IMR-90 (cell line): ENCODE results near the gene EHHADH. TPM values are rescaled to one million over a fixed set of nuclear protein-coding genes. Genes with fewer than 3 reads are reported as not detected.

Experiments
- ATAC-seq: fragments of 200-7000 bp; cut with Tn5 transposase; 2 replicates; pipeline ENCODE4 v1.9.1; 2020; ENCODE audit warnings: low read depth, mild to moderate bottlenecking, moderate library complexity
- BruUV-seq: library from RNA; stranded (reverse); fragments of 400-500 nt; replicated peaks from 2 replicates; lab custom pipeline; 2021; lab: Mats Ljungman, UMichigan
- CTCF ChIA-PET: fragments of 300-600 bp; formaldehyde crosslinking; extraction: SDS; loops from one replicate; lab custom pipeline; 2021; ENCODE audit warnings: antibody characterized with exemption; lab: Yijun Ruan, JAX
- POLR2A ChIA-PET: fragments of 300-600 bp; sonication (Branson Sonifier 250); formaldehyde crosslinking; loops from one replicate; lab custom pipeline; 2022; ENCODE audit warnings: antibody characterized with exemption; ENCODE audit not compliant: unreplicated experiment; lab: Charles Lee
- DNase-seq: peaks from one replicate; pipeline ENCODE4 v3.0.0; 2013
- H2AFZ ChIP-seq: replicated peaks from 2 replicates; pipeline ENCODE3; 2013; ENCODE audit warnings: low read length, mild to moderate bottlenecking; ENCODE audit not compliant: poor library complexity
- H2AK5ac ChIP-seq: 2 replicates; pipeline ENCODE4 v1.6.1; 2013; ENCODE audit warnings: low read depth, low read length, inconsistent platforms
- H2AK9ac ChIP-seq: replicated peaks from 2 replicates; pipeline ENCODE3; 2013; ENCODE audit warnings: mild to moderate bottlenecking, low read depth, low read length, moderate library complexity; ENCODE audit not compliant: poor library complexity
- H2BK120ac ChIP-seq: 2 replicates; pipeline ENCODE4 v1.6.1; 2013; ENCODE audit warnings: low read depth, low read length, inconsistent platforms
- H2BK15ac ChIP-seq: 3 replicates; pipeline ENCODE4 v1.6.1; 2013; ENCODE audit warnings: low read depth, low read length, inconsistent platforms
- H2BK20ac ChIP-seq: 2 replicates; pipeline ENCODE4 v1.6.1; 2013; ENCODE audit warnings: low read depth, mild to moderate bottlenecking, inconsistent platforms, low read length, moderate library complexity
- H2BK5ac ChIP-seq: 2 replicates; pipeline ENCODE4 v1.6.1; 2013; ENCODE audit warnings: mild to moderate bottlenecking, low read depth, low read length, inconsistent platforms; ENCODE audit not compliant: poor library complexity, severe bottlenecking
- H3K14ac ChIP-seq: replicated peaks from 2 replicates; pipeline ENCODE4 v1.6.1; 2013; ENCODE audit warnings: low read depth, low read length, inconsistent platforms
- H3K18ac ChIP-seq: 2 replicates; pipeline ENCODE4 v1.6.1; 2013; ENCODE audit warnings: low read depth, low read length, control low read depth
- H3K23ac ChIP-seq: 2 replicates; pipeline ENCODE4 v1.6.1; 2013; ENCODE audit warnings: low read depth, low read length, inconsistent platforms
- H3K27ac ChIP-seq: 2 replicates; pipeline ENCODE4 v1.5.1; 2013; ENCODE audit warnings: mild to moderate bottlenecking, control low read depth, low read length; ENCODE audit not compliant: insufficient read depth
- H3K27me3 ChIP-seq: 2 replicates; pipeline ENCODE4 v1.6.1; 2013; ENCODE audit warnings: low read length; ENCODE audit not compliant: control insufficient read depth, insufficient read depth
- H3K36me3 ChIP-seq: 2 replicates; pipeline ENCODE4 v1.6.1; 2013; ENCODE audit warnings: low read length, mixed read lengths; ENCODE audit not compliant: control insufficient read depth, insufficient read depth
- H3K4ac ChIP-seq: 2 replicates; pipeline ENCODE4 v1.6.1; 2013; ENCODE audit warnings: low read depth, low read length, inconsistent platforms
- H3K4me1 ChIP-seq: 2 replicates; pipeline ENCODE4 v1.6.1; 2013; ENCODE audit warnings: low read length, mixed read lengths; ENCODE audit not compliant: control insufficient read depth, insufficient read depth
- H3K4me2 ChIP-seq: 2 replicates; pipeline ENCODE4 v1.6.1; 2013; ENCODE audit warnings: low read depth, mild to moderate bottlenecking, control low read depth, low read length, moderate library complexity
- H3K4me3 ChIP-seq: 2 replicates; pipeline ENCODE4 v1.5.1; 2013; ENCODE audit warnings: low read depth, mild to moderate bottlenecking, control low read depth, low read length, moderate library complexity; ENCODE audit not compliant: insufficient read depth
- H3K56ac ChIP-seq: 2 replicates; pipeline ENCODE4 v1.6.1; 2013; ENCODE audit warnings: low read length, inconsistent platforms; ENCODE audit not compliant: insufficient read depth; ENCODE audit errors: extremely low read depth
- H3K79me1 ChIP-seq, 2 experiments: 2 replicates each; pipeline ENCODE4 v1.6.1; 2013; ENCODE audit warnings: low read length in 2 of 2, inconsistent platforms in 1 of 2, low read depth in 1 of 2
- H3K9ac ChIP-seq: 2 replicates; pipeline ENCODE4 v1.6.1; 2013; ENCODE audit warnings: low read depth, low read length, control low read depth
- H3K9me1 ChIP-seq: 2 replicates; pipeline ENCODE4 v1.6.1; 2013; ENCODE audit warnings: low read length, inconsistent platforms; ENCODE audit not compliant: insufficient read depth
- H3K9me3 ChIP-seq: 2 replicates; pipeline ENCODE4 v1.6.1; 2013; ENCODE audit warnings: low read length; ENCODE audit not compliant: control insufficient read depth, insufficient read depth
- H4K20me1 ChIP-seq: 2 replicates; pipeline ENCODE4 v1.6.1; 2013; ENCODE audit warnings: low read length, inconsistent platforms; ENCODE audit not compliant: insufficient read depth
- H4K5ac ChIP-seq: 2 replicates; pipeline ENCODE4 v1.6.1; 2013; ENCODE audit warnings: mild to moderate bottlenecking, low read depth, low read length, control low read depth
- H4K8ac ChIP-seq, 2 experiments: 2 replicates each; pipeline ENCODE4 v1.6.1; 2013; ENCODE audit warnings: low read depth in 2 of 2, low read length in 2 of 2, control low read depth in 1 of 2, inconsistent platforms in 1 of 2
- H4K91ac ChIP-seq: 2 replicates; pipeline ENCODE4 v1.6.1; 2013; ENCODE audit warnings: low read depth, low read length, inconsistent platforms; ENCODE audit not compliant: insufficient read depth
- CHD1 ChIP-seq: IDR thresholded peaks from 2 replicates; pipeline ENCODE4 v1.6.1; 2012; ENCODE audit warnings: low read depth, low read length, improper control_type of control experiment
- CTCF ChIP-seq: conservative IDR thresholded peaks from 2 replicates; pipeline ENCODE4 v1.5.1; 2012; ENCODE audit warnings: mild to moderate bottlenecking, low read depth, low read length, improper control_type of control experiment
- MAZ ChIP-seq: IDR thresholded peaks from 2 replicates; pipeline ENCODE4 v1.6.1; 2012; ENCODE audit warnings: low read depth, mild to moderate bottlenecking, low read length, improper control_type of control experiment, moderate library complexity, borderline replicate concordance
- RAD21 ChIP-seq: IDR thresholded peaks from 2 replicates; pipeline ENCODE4 v1.6.1; 2012; ENCODE audit warnings: low read length, improper control_type of control experiment
- SMC3 ChIP-seq: fragments of 150-350 bp; IDR thresholded peaks from 2 replicates; pipeline ENCODE4 v1.6.1; 2016; ENCODE audit warnings: low read depth, mild to moderate bottlenecking, antibody characterized with exemption, low read length, moderate library complexity
- WGBS, 2 experiments: methylation state at CpG; one replicate each; pipeline versions ENCODE4 v1.1.5 to v1.1.7; 2013; ENCODE audit warnings: missing lambda C conversion rate in 2 of 2; ENCODE audit not compliant: insufficient read length in 1 of 2; ENCODE audit errors: extremely low coverage in 2 of 2; 5-methylcytosine and 5-hydroxymethylcytosine counted together
- dilution Hi-C: fragments of 300-500 bp; cut with HindIII; formaldehyde crosslinking; loops from one replicate; pipeline ENCODE4 v1.14.3; 2018; ENCODE audit warnings: low sequenced_read_pairs; ENCODE audit not compliant: unreplicated experiment
- in situ Hi-C: fragments of 300-500 bp; cut with MboI; formaldehyde crosslinking; loops from 3 replicates; pipeline ENCODE4 v1.14.3; 2019; ENCODE audit warnings: low sequenced_read_pairs, inconsistent platforms, mixed read lengths
- intact Hi-C: fragments of 100-400 bp; cut with micrococcal nuclease; formaldehyde crosslinking; loops from 2 replicates; pipeline ENCODE4 v1.10.0; 2022
- polyA plus RNA-seq, 3 experiments: library from polyadenylated mRNA; depleted of rRNA; stranded (reverse); fragments of >200 nt; gene quantifications; 2 replicates each; pipeline ENCODE4 v1.2.3, GENCODE V29; 2012; ENCODE audit warnings: low replicate concordance in 1 of 3
- total RNA-seq: library from RNA; depleted of rRNA; stranded (reverse); fragments of >200 nt; gene quantifications from 2 replicates; pipeline ENCODE4 v1.2.3, GENCODE V29; 2012

The EHHADH gene
- total and polyA plus RNA-seq, 2 of the 4 experiments (the other 2 are of a cell fraction), result 2.0 to 4.7 TPM

GRCh38 chr3:185176750-185177359, 77.0 kb downstream of the EHHADH start:
- dilution Hi-C loops (no loop called here), in situ Hi-C loops (loop anchor here (25.0 kb wide), 1 partner anchor 290 kb away; no protein-coding TSS in a partner anchor), intact Hi-C loops (loop anchor here (1.0 to 2.0 kb wide), 2 partner anchors 92 to 302 kb away; no protein-coding TSS in a partner anchor)
- peak; percentile 70 for ATAC-seq
- no peak overlapping the region for H4K8ac ChIP-seq
- H3K27me3 ChIP-seq, result peaks cover 12% of the 10 kb centered on the region
- H3K79me1 ChIP-seq, result no peaks in the 10 kb centered on the region
- no peak for TF ChIP-seq MAZ
- peak; percentile 57 for TF ChIP-seq RAD21
- TF ChIP-seq CHD1, result no peak
- TF ChIP-seq SMC3, result peak; percentile 64
- peak; percentile 62 for TF ChIP-seq CTCF
- H3K9me1 ChIP-seq, result no peaks in the 10 kb centered on the region
- no peak overlapping the region for H3K56ac ChIP-seq
- H3K4me2 ChIP-seq, result no peak overlapping the region
- H3K9me3 ChIP-seq, result no peaks in the 10 kb centered on the region
- H3K27ac ChIP-seq, result no peak overlapping the region
- no peak overlapping the region for H3K18ac ChIP-seq
- no peak overlapping the region for H2BK120ac ChIP-seq
- no peak overlapping the region for H2AK5ac ChIP-seq
- no peak overlapping the region for H4K5ac ChIP-seq
- no peaks in the 10 kb centered on the region for H3K36me3 ChIP-seq
- no peaks in the 10 kb centered on the region for H4K20me1 ChIP-seq
- H3K4me1 ChIP-seq, result peaks cover 6% of the 10 kb centered on the region; the same call in 1 of the 2 replicates
- WGBS, 2 experiments, result no CpG with 5 or more reads among the region's 10 CpGs
- no peak overlapping the region for H2BK15ac ChIP-seq
- POLR2A ChIA-PET, result no interaction called here
- H3K14ac ChIP-seq, result no peak overlapping the region
- no peak overlapping the region for H3K23ac ChIP-seq
- H2BK5ac ChIP-seq, result no peak overlapping the region
- no peak overlapping the region for H3K4ac ChIP-seq
- no peak overlapping the region for H3K4me3 ChIP-seq
- H4K91ac ChIP-seq, result no peak overlapping the region
- BruUV-seq, result no TSS peak
- H2BK20ac ChIP-seq, result no peak overlapping the region
- H2AFZ ChIP-seq, result no peak overlapping the region
- H3K9ac ChIP-seq, result no peak overlapping the region
- CTCF ChIA-PET, result interaction anchor here (0.8 to 1.6 kb wide), 5 partner anchors 8 to 302 kb away, joined by 3 to 9 read pairs (median 5); no protein-coding TSS in a partner anchor
- peak; percentile 40 for DNase-seq
- no peak overlapping the region for H2AK9ac ChIP-seq
